B cell (primary cell): Measurements from ENCODE around the gene KEL.

Source experiments
- EZH2 ChIP-seq: IDR thresholded peaks from 2 replicates; pipeline ENCODE4 v1.6.1; 2012; ENCODE audit warnings: borderline replicate concordance, low read depth, mild to moderate bottlenecking, moderate library complexity, low read length; ENCODE audit not compliant: insufficient read depth, poor library complexity, severe bottlenecking
- TF ChIP-seq, protein P1 (sequence below): fragments of 200-600 bp; IDR thresholded peaks from one replicate; pipeline ENCODE4 v1.8.0; 2022; ENCODE audit warnings: antibody characterized with exemption, mild to moderate bottlenecking

DNA sequence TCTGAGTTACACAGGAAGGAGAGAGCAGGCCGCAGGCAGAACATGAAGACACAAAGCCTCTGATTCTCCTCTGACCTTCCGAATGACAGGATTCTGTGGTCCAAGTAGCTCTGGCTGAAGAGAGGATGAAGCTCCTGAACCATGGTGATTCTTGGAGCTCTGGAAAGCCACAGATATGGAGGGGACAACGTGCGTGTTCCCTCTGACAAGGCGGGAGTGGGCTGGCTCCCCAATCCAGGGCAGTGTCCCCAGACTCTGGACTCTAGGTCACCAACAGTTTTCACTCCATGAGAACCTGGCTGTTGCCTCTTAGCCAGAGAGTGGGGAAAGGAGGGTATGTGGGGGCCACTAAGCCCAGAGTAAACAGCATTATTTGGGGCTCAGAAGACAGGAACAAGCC lies 69.2 kb downstream of the KEL start:
- no peak for TF ChIP-seq EZH2
- TF ChIP-seq, protein P1, sequence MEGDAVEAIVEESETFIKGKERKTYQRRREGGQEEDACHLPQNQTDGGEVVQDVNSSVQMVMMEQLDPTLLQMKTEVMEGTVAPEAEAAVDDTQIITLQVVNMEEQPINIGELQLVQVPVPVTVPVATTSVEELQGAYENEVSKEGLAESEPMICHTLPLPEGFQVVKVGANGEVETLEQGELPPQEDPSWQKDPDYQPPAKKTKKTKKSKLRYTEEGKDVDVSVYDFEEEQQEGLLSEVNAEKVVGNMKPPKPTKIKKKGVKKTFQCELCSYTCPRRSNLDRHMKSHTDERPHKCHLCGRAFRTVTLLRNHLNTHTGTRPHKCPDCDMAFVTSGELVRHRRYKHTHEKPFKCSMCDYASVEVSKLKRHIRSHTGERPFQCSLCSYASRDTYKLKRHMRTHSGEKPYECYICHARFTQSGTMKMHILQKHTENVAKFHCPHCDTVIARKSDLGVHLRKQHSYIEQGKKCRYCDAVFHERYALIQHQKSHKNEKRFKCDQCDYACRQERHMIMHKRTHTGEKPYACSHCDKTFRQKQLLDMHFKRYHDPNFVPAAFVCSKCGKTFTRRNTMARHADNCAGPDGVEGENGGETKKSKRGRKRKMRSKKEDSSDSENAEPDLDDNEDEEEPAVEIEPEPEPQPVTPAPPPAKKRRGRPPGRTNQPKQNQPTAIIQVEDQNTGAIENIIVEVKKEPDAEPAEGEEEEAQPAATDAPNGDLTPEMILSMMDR = no peak
